ENCODE measurements around the gene NDUFA11. TPM values are rescaled to one million over a fixed set of nuclear protein-coding genes. Genes with fewer than 3 reads are reported as not detected.

The NDUFA11 gene
- total and polyA plus RNA-seq, 7 donors, result 240 to 503 (median 367) TPM

DNA sequence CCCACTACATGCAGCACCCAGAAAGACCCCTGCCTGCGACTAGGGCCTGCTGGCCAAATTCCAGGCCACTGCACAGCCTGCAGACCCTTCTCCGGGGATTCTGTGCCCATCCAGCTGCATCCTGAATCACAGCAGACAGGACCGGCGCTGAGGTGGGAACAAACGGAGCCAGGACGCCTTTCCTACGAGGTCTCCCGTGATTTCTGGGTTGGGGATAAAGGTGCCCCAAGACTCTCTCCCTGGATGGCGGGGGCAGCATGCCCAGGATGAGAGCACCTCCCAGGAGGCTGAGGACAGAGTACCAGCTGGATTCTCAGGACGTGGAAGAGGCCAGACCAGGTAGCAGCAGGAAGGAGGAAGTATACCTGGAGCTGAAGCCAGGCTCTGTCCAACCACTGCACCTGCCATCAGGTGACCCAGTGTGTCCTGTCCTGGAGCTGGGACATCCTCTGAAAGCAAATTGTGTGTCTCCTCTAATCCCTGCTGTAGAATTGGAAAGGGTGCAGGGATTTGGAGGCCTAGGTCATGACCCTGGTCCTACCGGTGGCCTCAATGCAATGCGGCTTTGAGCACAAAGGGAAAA is 29.9 kb downstream of the NDUFA11 start:
- Histone ChIP-seq H3K4me1 (no peaks in the 10 kb centered on the region), H3K27me3 (ENCODE audit: insufficient read depth in 3 of 3, low read length in 2 of 3) (peaks cover 0 to 18% (median 0%) of the 10 kb centered on the region in 3 donors), H3K9me3 (no peaks in the 10 kb centered on the region), H3K27ac (no peak overlapping the region), H3K4me3 (no peak overlapping the region), H3K36me3 (ENCODE audit: insufficient read depth in 1 of 2, low read depth in 1 of 2) (no peaks in the 10 kb centered on the region)
- intact Hi-C loops (cut with DNase I), result no loop called here
- ATAC-seq, result no peak
- 80 to 86% (median 85%) methylated on average over 12 of the region's 12 CpGs for WGBS, 3 donors
- TF ChIP-seq, protein P1, sequence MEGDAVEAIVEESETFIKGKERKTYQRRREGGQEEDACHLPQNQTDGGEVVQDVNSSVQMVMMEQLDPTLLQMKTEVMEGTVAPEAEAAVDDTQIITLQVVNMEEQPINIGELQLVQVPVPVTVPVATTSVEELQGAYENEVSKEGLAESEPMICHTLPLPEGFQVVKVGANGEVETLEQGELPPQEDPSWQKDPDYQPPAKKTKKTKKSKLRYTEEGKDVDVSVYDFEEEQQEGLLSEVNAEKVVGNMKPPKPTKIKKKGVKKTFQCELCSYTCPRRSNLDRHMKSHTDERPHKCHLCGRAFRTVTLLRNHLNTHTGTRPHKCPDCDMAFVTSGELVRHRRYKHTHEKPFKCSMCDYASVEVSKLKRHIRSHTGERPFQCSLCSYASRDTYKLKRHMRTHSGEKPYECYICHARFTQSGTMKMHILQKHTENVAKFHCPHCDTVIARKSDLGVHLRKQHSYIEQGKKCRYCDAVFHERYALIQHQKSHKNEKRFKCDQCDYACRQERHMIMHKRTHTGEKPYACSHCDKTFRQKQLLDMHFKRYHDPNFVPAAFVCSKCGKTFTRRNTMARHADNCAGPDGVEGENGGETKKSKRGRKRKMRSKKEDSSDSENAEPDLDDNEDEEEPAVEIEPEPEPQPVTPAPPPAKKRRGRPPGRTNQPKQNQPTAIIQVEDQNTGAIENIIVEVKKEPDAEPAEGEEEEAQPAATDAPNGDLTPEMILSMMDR (IDR thresholded peaks at IDR 0.05), result no peak
- no peak for DNase-seq

DNA sequence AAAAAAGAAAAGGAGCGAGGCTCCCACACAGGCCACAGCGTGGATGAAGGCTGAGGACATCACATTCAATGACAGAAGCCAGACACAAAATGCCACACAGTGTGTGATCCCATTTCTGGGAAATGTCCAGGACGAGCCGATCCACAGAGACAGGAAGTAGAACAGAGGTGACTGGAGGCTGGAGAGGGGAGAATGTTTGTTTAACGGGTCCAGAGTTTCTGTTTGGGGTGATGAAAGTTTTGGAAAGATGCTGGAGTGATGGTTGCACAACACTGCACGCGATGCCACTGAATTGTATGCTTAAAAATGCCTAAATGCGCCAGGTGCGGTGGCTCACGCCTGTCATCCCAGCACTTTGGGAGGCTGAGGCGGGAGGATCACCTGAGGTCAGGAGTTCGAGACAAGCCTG is 32.6 kb downstream of the NDUFA11 start:
- H3K4me1 ChIP-seq, result no peaks in the 10 kb centered on the region
- no peak overlapping the region for H3K4me3 ChIP-seq
- intact Hi-C loops (cut with DNase I), result no loop called here
- DNase-seq (no peak), ATAC-seq (no peak)
- H3K9me3 ChIP-seq, result no peaks in the 10 kb centered on the region
- H3K36me3 ChIP-seq (ENCODE audit: insufficient read depth in 1 of 2, low read depth in 1 of 2), result no peaks in the 10 kb centered on the region
- WGBS, 3 donors, result 74 to 75% (median 74%) methylated on average over 12 of the region's 12 CpGs
- TF ChIP-seq, protein P1 (IDR thresholded peaks at IDR 0.05), result no peak
- H3K27ac ChIP-seq, result no peak overlapping the region
- peaks cover 0 to 4% (median 4%) of the 10 kb centered on the region in 3 donors for H3K27me3 ChIP-seq (ENCODE audit: insufficient read depth in 3 of 3, low read length in 2 of 3)

DNA sequence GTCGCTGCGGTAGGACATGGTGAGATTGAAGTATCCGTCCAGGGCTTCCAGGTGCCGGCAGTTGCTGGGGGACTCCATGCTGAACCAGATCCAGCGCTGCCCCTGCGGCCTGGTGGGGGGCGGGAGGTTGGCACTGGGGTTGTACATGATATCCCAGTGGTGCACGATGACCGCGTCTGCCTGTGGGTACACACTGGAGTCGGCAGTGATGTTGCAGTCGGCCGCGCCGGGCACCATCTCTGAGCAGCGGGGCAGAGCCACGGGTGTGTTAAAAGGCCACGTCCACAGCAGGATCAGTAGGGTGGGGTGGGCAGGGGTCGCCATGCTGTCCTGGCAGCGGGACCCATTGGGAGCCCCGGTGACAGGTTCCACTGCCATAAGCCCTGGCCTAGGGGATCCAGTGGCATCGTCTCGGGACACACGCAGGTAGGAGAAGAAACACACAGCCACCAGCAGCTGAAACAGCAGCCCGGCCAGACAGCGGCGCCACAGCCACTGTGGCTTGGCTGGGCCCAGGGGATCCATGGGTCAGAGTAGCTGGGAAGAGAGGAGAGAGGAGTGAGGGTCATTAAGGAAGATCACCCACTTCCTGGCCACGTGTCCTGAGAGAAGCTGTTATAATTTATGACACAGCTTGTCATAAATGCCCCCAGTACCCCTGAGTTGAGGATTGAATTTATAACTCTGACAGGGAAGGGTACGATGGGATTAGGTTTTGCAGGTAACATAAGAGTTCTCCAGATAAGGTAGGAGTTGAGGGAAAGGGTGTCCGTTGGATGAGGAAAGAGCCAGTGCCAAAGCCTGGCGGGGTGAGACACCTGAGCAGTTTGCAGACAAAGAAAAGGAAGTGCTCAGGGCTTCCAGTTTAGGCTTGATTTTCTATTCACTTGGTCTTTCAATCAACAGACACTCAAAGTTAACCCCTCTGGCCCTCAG is 36.1 kb downstream of the NDUFA11 start:
- intact Hi-C loops (cut with DNase I), result no loop called here
- Histone ChIP-seq H3K27ac (no peak overlapping the region), H3K4me3 (no peak overlapping the region), H3K27me3 (ENCODE audit: insufficient read depth in 3 of 3, low read length in 2 of 3) (peaks cover 0 to 7% (median 4%) of the 10 kb centered on the region in 3 donors), H3K36me3 (ENCODE audit: insufficient read depth in 1 of 2, low read depth in 1 of 2) (no peaks in the 10 kb centered on the region), H3K9me3 (no peaks in the 10 kb centered on the region), H3K4me1 (no peaks in the 10 kb centered on the region)
- 76 to 80% (median 78%) methylated on average over 26 to 31 of the region's 31 CpGs for WGBS, 3 donors
- ATAC-seq (no peak), DNase-seq (no peak)
- TF ChIP-seq, protein P1 (IDR thresholded peaks at IDR 0.05), result no peak

DNA sequence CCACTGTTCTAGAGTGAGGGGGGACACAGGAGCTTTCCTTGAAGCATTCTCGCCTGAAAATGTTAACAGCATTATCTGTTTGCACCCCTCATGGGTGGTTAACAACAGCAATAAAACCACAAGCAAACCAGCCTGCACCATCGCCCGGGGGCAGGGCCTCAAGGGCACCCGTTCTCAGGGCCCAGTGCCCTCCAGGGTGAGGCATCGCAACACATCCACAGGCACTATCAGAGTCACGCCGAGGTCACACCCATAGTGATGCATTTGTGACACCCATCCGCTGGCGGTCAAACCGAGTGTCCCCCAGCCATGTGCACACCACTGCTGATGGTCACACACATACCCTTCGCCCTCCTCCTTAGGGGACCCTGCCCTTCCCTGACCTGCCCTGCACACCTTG is 37.8 kb downstream of the NDUFA11 start:
- no peak for DNase-seq
- no peak for ATAC-seq
- intact Hi-C loops (cut with DNase I), result no loop called here
- H3K9me3 ChIP-seq, result no peaks in the 10 kb centered on the region
- peaks cover 0 to 7% (median 4%) of the 10 kb centered on the region in 3 donors for H3K27me3 ChIP-seq (ENCODE audit: insufficient read depth in 3 of 3, low read length in 2 of 3)
- no peak overlapping the region for H3K27ac ChIP-seq
- H3K4me3 ChIP-seq, result no peak overlapping the region
- H3K36me3 ChIP-seq (ENCODE audit: insufficient read depth in 1 of 2, low read depth in 1 of 2), result no peaks in the 10 kb centered on the region
- no peaks in the 10 kb centered on the region for H3K4me1 ChIP-seq
- WGBS, 3 donors, result 72 to 83% (median 75%) methylated on average over 10 to 11 of the region's 11 CpGs
- TF ChIP-seq, protein P1 (IDR thresholded peaks at IDR 0.05), result no peak

All from psoas muscle (tissue), 8 donors.